Mucosa of descending colon (tissue), 3 donors: ENCODE measurements around the gene MICAL3. TPM values are rescaled to one million over a fixed set of nuclear protein-coding genes. Genes with fewer than 3 reads are reported as not detected.

Experiments
- ATAC-seq: fragments of 200-7000 bp; cut with Tn5 transposase; one replicate; pipeline ENCODE4 v1.9.1; 2020; ENCODE audit warnings: mild to moderate bottlenecking, moderate library complexity
- DNase-seq, 3 donors: peaks; one replicate each; pipeline ENCODE4 v3.0.0-alpha.2; 2020
- H3K36me3 ChIP-seq: fragments of 200-600 bp; one replicate; pipeline ENCODE4 v1.8.0; 2021; ENCODE audit warnings: low read depth, mild to moderate bottlenecking
- H3K4me1 ChIP-seq: fragments of 200-600 bp; one replicate; pipeline ENCODE4 v1.8.0; 2021; ENCODE audit warnings: low read depth, mild to moderate bottlenecking
- H3K4me3 ChIP-seq: fragments of 200-600 bp; one replicate; pipeline ENCODE4 v1.8.0; 2021; ENCODE audit warnings: mild to moderate bottlenecking
- H3K9me3 ChIP-seq: fragments of 200-600 bp; one replicate; pipeline ENCODE4 v1.8.0; 2021; ENCODE audit warnings: mild to moderate bottlenecking
- intact Hi-C, 2 donors: fragments of 100-400 bp; cut with DNase I in 1 of 2; cut with micrococcal nuclease in 1 of 2; formaldehyde crosslinking; loops; one replicate each; pipeline versions ENCODE4 v1.11.0 to v1.11.1; 2022; cut with DNase I, micrococcal nuclease
- total RNA-seq, 3 donors: library from RNA; stranded (reverse); fragmentation: NEBNext Ultra II Directional in 2 of 3; extraction: Animal tissue kit (Norgen Biotek cat#: 25700) in 2 of 3; gene quantifications; one replicate each; pipeline versions ENCODE4 v1.2.1 to v1.2.4, GENCODE V29; 2021 to 2023
- TF ChIP-seq, protein P1 (sequence below): fragments of 200-600 bp; IDR thresholded peaks from one replicate; pipeline ENCODE4 v1.8.0; 2022; ENCODE audit warnings: antibody characterized with exemption, mild to moderate bottlenecking
- donor health status: DM: no; HTN: no; CAD: no; lungs with moderate emphysema.
- donor health status: DM: no; HTN: no; CAD: no.
- donor health status: DM: no; HTN: yes; CAD: no.

Gene MICAL3
- total RNA-seq, 3 donors from 2014 or later, result 75.8 to 135 (median 129) TPM

- Histone ChIP-seq H3K36me3 (no peaks in the 10 kb centered on the region), H3K4me1 (no peaks in the 10 kb centered on the region), H3K4me3 (no peak overlapping the region), H3K9me3 (no peaks in the 10 kb centered on the region)
- ATAC-seq, result no peak
- TF ChIP-seq, protein P1, sequence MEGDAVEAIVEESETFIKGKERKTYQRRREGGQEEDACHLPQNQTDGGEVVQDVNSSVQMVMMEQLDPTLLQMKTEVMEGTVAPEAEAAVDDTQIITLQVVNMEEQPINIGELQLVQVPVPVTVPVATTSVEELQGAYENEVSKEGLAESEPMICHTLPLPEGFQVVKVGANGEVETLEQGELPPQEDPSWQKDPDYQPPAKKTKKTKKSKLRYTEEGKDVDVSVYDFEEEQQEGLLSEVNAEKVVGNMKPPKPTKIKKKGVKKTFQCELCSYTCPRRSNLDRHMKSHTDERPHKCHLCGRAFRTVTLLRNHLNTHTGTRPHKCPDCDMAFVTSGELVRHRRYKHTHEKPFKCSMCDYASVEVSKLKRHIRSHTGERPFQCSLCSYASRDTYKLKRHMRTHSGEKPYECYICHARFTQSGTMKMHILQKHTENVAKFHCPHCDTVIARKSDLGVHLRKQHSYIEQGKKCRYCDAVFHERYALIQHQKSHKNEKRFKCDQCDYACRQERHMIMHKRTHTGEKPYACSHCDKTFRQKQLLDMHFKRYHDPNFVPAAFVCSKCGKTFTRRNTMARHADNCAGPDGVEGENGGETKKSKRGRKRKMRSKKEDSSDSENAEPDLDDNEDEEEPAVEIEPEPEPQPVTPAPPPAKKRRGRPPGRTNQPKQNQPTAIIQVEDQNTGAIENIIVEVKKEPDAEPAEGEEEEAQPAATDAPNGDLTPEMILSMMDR, result no peak
- intact Hi-C loops, result no loop called here
- no peak for DNase-seq
These were observed 63.0 kb downstream of the MICAL3 start for GRCh38 chr22:17961446-17961729.

GRCh38 chr22:17960695-17961445 is 63.5 kb downstream of the MICAL3 start:
- ATAC-seq (no peak), DNase-seq (no peak)
- Histone ChIP-seq H3K4me3 (no peak overlapping the region), H3K9me3 (no peaks in the 10 kb centered on the region), H3K36me3 (no peaks in the 10 kb centered on the region), H3K4me1 (no peaks in the 10 kb centered on the region)
- intact Hi-C loops, result no loop called here
- TF ChIP-seq, protein P1, result no peak

GRCh38 chr22:17960011-17960410 is 64.3 kb downstream of the MICAL3 start:
- intact Hi-C loops, result no loop called here
- Histone ChIP-seq H3K4me1 (no peaks in the 10 kb centered on the region), H3K4me3 (no peak overlapping the region), H3K36me3 (no peaks in the 10 kb centered on the region), H3K9me3 (no peaks in the 10 kb centered on the region)
- DNase-seq (no peak), ATAC-seq (no peak)
- TF ChIP-seq, protein P1, result no peak

- H3K4me3 ChIP-seq, result no peak overlapping the region
- ATAC-seq (no peak), DNase-seq (no peak)
- TF ChIP-seq, protein P1, result no peak
- intact Hi-C loops, result no loop called here
- H3K9me3 ChIP-seq, result no peaks in the 10 kb centered on the region
- H3K4me1 ChIP-seq, result peaks cover 4% of the 10 kb centered on the region
- H3K36me3 ChIP-seq, result no peaks in the 10 kb centered on the region
These were observed 66.2 kb downstream of the MICAL3 start for GRCh38 chr22:17958166-17958565.

- H3K36me3 ChIP-seq, result no peaks in the 10 kb centered on the region
- TF ChIP-seq, protein P1, result no peak
- H3K4me1 ChIP-seq, result peaks cover 4% of the 10 kb centered on the region
- intact Hi-C loops, result no loop called here
- ATAC-seq (no peak), DNase-seq (no peak)
- H3K9me3 ChIP-seq, result no peaks in the 10 kb centered on the region
- H3K4me3 ChIP-seq, result no peak overlapping the region
These were observed 66.7 kb downstream of the MICAL3 start for GRCh38 chr22:17957693-17958092.

DNA sequence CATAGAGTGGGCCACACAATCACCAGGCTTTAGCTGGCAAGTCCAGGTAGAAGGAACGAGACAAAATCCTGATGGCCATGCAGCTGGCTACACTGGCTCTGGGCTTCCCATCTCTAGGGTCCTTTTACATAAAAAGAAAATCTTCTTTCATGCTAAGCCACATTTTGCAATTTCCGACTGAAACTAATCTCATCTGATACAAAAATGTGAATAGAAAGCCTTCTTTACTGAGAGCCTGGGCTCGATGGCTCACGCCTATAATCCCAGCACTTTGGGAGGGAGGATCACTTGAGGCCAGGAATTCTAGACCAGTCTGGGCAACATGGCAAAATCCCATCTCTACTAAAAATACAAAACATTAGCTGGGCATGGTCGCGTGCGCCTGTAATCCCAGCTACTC is 67.2 kb downstream of the MICAL3 start:
- Histone ChIP-seq H3K4me1 (peaks cover 4% of the 10 kb centered on the region), H3K36me3 (no peaks in the 10 kb centered on the region), H3K9me3 (no peaks in the 10 kb centered on the region), H3K4me3 (no peak overlapping the region)
- DNase-seq, result no peak
- ATAC-seq, result no peak
- TF ChIP-seq, protein P1, result no peak
- intact Hi-C loops, result no loop called here
